WTC11 (cell line): ENCODE results near the gene CHI3L1. TPM values are rescaled to one million over a fixed set of nuclear protein-coding genes. Genes with fewer than 3 reads are reported as not detected.

Experiments
- ATAC-seq: fragments of 200-7000 bp; cut with Tn5 transposase; 2 replicates; pipeline ENCODE4 v1.10.0; 2021; ENCODE audit warnings: mild to moderate bottlenecking, moderate library complexity
- CTCF ChIA-PET: fragments of 300-600 bp; sonication (Branson Sonifier 250); formaldehyde crosslinking; loops from one replicate; lab custom pipeline; 2021; ENCODE audit warnings: antibody characterized with exemption; lab: Charles Lee
- POLR2A ChIA-PET: fragments of 350-600 bp; sonication (Branson Sonifier 250); formaldehyde crosslinking; loops from one replicate; lab custom pipeline; 2021; ENCODE audit warnings: antibody characterized with exemption; lab: Charles Lee
- DNase-seq: peaks from one replicate; pipeline ENCODE4 v3.0.0; 2021; ENCODE audit warnings: low spot score
- H3K27ac Mint-ChIP-seq: 2 replicates; pipeline ENCODE4 v1.8.0; 2021; ENCODE audit warnings: mixed read lengths
- H3K27me3 Mint-ChIP-seq: 2 replicates; pipeline ENCODE4 v1.8.0; 2021; ENCODE audit warnings: low read depth, mild to moderate bottlenecking, moderate library complexity, mixed read lengths
- H3K36me3 Mint-ChIP-seq: 2 replicates; pipeline ENCODE4 v1.8.0; 2021; ENCODE audit warnings: mixed read lengths
- H3K4me1 Mint-ChIP-seq: 2 replicates; pipeline ENCODE4 v1.8.0; 2022; ENCODE audit warnings: mixed read lengths
- H3K4me3 Mint-ChIP-seq: 2 replicates; pipeline ENCODE4 v1.8.0; 2021; ENCODE audit warnings: mild to moderate bottlenecking, moderate library complexity, mixed read lengths
- H3K9me3 Mint-ChIP-seq: 2 replicates; pipeline ENCODE4 v1.8.0; 2021; ENCODE audit warnings: mixed read lengths
- ATF2 ChIP-seq: sonication (generic); formaldehyde crosslinking; IDR thresholded peaks from 2 replicates; pipeline ENCODE4 v1.8.1; 2022; ENCODE audit warnings: low read depth, missing genetic modification reagents, borderline replicate concordance
- ATF3 ChIP-seq: sonication (generic); formaldehyde crosslinking; conservative IDR thresholded peaks from 2 replicates; pipeline ENCODE4 v1.8.1; 2022; ENCODE audit warnings: mild to moderate bottlenecking, missing genetic modification reagents
- ATF6 ChIP-seq: sonication (generic); formaldehyde crosslinking; IDR thresholded peaks from 2 replicates; pipeline ENCODE4 v1.8.1; 2023; ENCODE audit warnings: mild to moderate bottlenecking, missing genetic modification reagents
- ETV6 ChIP-seq: sonication (generic); formaldehyde crosslinking; IDR thresholded peaks from 2 replicates; pipeline ENCODE4 v1.8.1; 2022; ENCODE audit warnings: mild to moderate bottlenecking, missing genetic modification reagents
- FOXK1 ChIP-seq: sonication (generic); formaldehyde crosslinking; IDR thresholded peaks from 2 replicates; pipeline ENCODE4 v1.8.0; 2022; ENCODE audit warnings: mild to moderate bottlenecking, moderate library complexity, missing genetic modification reagents
- IRF1 ChIP-seq: sonication (generic); formaldehyde crosslinking; IDR thresholded peaks from 2 replicates; pipeline ENCODE4 v1.8.0; 2023; ENCODE audit warnings: missing genetic modification reagents
- MLX ChIP-seq: sonication (generic); formaldehyde crosslinking; IDR thresholded peaks from 2 replicates; pipeline ENCODE4 v1.8.1; 2023; ENCODE audit warnings: mild to moderate bottlenecking, missing genetic modification reagents, moderate library complexity
- MXD4 ChIP-seq: fragments of 250-450 bp; sonication (Bioruptor Pico); IDR thresholded peaks from 2 replicates; pipeline ENCODE4 v1.8.0; 2021; ENCODE audit warnings: mild to moderate bottlenecking, moderate library complexity, borderline replicate concordance
- NR1H2 ChIP-seq: sonication (generic); formaldehyde crosslinking; IDR thresholded peaks from 2 replicates; pipeline ENCODE4 v1.9.0; 2021; ENCODE audit warnings: mild to moderate bottlenecking, moderate library complexity, missing genetic modification reagents
- NR3C1 ChIP-seq: sonication (generic); formaldehyde crosslinking; conservative IDR thresholded peaks from 2 replicates; pipeline ENCODE4 v1.8.1; 2023; ENCODE audit warnings: low read depth, mild to moderate bottlenecking, missing genetic modification reagents
- RORB ChIP-seq: fragments of 250-450 bp; sonication (Bioruptor Pico); IDR thresholded peaks from 2 replicates; pipeline ENCODE4 v1.9.0; 2021; ENCODE audit warnings: mild to moderate bottlenecking
- SMAD3 ChIP-seq: sonication (generic); formaldehyde crosslinking; IDR thresholded peaks from 2 replicates; pipeline ENCODE4 v1.8.0; 2022; ENCODE audit warnings: missing genetic modification reagents, mild to moderate bottlenecking, borderline replicate concordance
- SP1 ChIP-seq: sonication (generic); formaldehyde crosslinking; conservative IDR thresholded peaks from 2 replicates; pipeline ENCODE4 v1.8.1; 2022; ENCODE audit warnings: missing genetic modification reagents
- STAT6 ChIP-seq: sonication (generic); formaldehyde crosslinking; conservative IDR thresholded peaks from 2 replicates; pipeline ENCODE4 v1.8.1; 2023; ENCODE audit warnings: mild to moderate bottlenecking, low read depth, missing genetic modification reagents, moderate library complexity
- ZNF263 ChIP-seq: sonication (generic); formaldehyde crosslinking; IDR thresholded peaks from 2 replicates; pipeline ENCODE4 v1.8.1; 2022; ENCODE audit warnings: low read depth, mild to moderate bottlenecking, moderate library complexity, missing genetic modification reagents
- ZNF281 ChIP-seq: sonication (generic); formaldehyde crosslinking; IDR thresholded peaks from 2 replicates; pipeline ENCODE4 v1.8.0; 2023; ENCODE audit warnings: mild to moderate bottlenecking, missing genetic modification reagents
- total RNA-seq: library from RNA; stranded (reverse); gene quantifications from 3 replicates; pipeline ENCODE4 v1.2.3, GENCODE V29; 2021

CHI3L1 gene
- total RNA-seq, 1 experiment from 2014 or later: 0.24 TPM

GRCh38 chr1:203166192-203166940 is 20.1 kb downstream of the CHI3L1 start:
- ChIA-PET POLR2A (no interaction called here), CTCF (interaction anchor here (0.6 to 3.5 kb wide), 14 partner anchors 14 to 127 kb away, joined by 3 to 40 read pairs (median 9); partner anchors contain the start of genes ADORA1 and MYOG)
- TF ChIP-seq RORB (CRISPR knock-in tag) (no peak), NR3C1 (CRISPR knock-in tag) (no peak), ETV6 (CRISPR knock-in tag) (no peak), SMAD3 (CRISPR knock-in tag) (no peak), MLX (CRISPR knock-in tag) (no peak), ZNF263 (CRISPR knock-in tag) (no peak), ATF6 (no peak), ATF3 (CRISPR knock-in tag) (no peak)
- Mint-ChIP-seq H3K36me3 (no peaks in the 10 kb centered on the region), H3K9me3 (no peaks in the 10 kb centered on the region), H3K27me3 (no peaks in the 10 kb centered on the region; the same call in 1 of the 2 replicates), H3K4me3 (no peak overlapping the region), H3K4me1 (peaks cover 3% of the 10 kb centered on the region; the same call in 1 of the 2 replicates), H3K27ac (no peak overlapping the region)
- ATAC-seq (peak; percentile 76), DNase-seq (no peak)

- H3K27me3 Mint-ChIP-seq: no peaks in the 10 kb centered on the region; the same call in 1 of the 2 replicates
- TF ChIP-seq NR1H2 (CRISPR knock-in tag) (no peak), RORB (CRISPR knock-in tag) (no peak), MXD4 (CRISPR knock-in tag) (no peak), ATF2 (CRISPR knock-in tag) (no peak), SP1 (CRISPR knock-in tag) (no peak), FOXK1 (CRISPR knock-in tag) (no peak), ZNF281 (no peak), SMAD3 (CRISPR knock-in tag) (no peak), STAT6 (no peak), ZNF263 (CRISPR knock-in tag) (no peak), IRF1 (CRISPR knock-in tag) (no peak)
- TF ChIP-seq, all 79 proteins: peak for 0
- Mint-ChIP-seq H3K9me3 (no peaks in the 10 kb centered on the region), H3K4me1 (peaks cover 6% of the 10 kb centered on the region; the same call in 1 of the 2 replicates), H3K27ac (no peak overlapping the region), H3K36me3 (no peaks in the 10 kb centered on the region), H3K4me3 (no peak overlapping the region)
- DNase-seq: no peak
- ChIA-PET POLR2A (no interaction called here), CTCF (interaction anchor here (0.7 to 3.5 kb wide), 10 partner anchors 13 to 126 kb away, joined by 3 to 40 read pairs (median 16); partner anchors contain the start of genes ADORA1 and MYOG)
- no peak for ATAC-seq
These were observed 20.7 kb downstream of the CHI3L1 start for GRCh38 chr1:203165800-203166161.
